OCI-LY3 (cell line): ENCODE results near the gene ZNF844.

Source experiments
- EZH2phosphoT487 ChIP-seq: fragments of 200-600 bp; shearing (Covaris generic); IDR thresholded peaks from 2 replicates; pipeline ENCODE4 v1.6.1; 2018; ENCODE audit warnings: antibody characterized with exemption, mixed run types, low read depth
- TF ChIP-seq, protein P1 (sequence below): fragments of 200-600, 300-600 bp; sonication (generic); IDR thresholded peaks from 2 replicates; pipeline ENCODE4 v1.5.1; 2014; ENCODE audit warnings: antibody characterized with exemption, low read length, low read depth

DNA sequence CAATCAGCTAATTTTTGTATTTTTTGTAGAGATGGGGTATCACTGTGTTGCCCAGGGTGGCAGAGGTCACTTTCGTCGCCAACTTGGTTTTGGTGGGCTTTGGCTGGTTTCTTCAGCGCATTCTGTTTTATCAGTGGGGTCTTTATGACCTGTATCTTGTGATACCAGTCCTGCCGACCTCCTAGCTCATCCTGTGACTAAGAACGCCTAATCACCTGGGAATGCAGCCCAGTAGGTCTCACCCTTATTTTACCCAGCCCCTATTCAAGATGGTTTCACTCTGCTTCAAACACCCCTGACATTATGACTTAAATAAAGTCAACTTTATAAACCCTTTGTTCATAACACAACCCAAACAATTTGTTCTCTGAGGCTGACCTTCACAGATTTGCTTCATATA is 8.7 kb upstream of the ZNF844 start:
- TF ChIP-seq, protein P1, sequence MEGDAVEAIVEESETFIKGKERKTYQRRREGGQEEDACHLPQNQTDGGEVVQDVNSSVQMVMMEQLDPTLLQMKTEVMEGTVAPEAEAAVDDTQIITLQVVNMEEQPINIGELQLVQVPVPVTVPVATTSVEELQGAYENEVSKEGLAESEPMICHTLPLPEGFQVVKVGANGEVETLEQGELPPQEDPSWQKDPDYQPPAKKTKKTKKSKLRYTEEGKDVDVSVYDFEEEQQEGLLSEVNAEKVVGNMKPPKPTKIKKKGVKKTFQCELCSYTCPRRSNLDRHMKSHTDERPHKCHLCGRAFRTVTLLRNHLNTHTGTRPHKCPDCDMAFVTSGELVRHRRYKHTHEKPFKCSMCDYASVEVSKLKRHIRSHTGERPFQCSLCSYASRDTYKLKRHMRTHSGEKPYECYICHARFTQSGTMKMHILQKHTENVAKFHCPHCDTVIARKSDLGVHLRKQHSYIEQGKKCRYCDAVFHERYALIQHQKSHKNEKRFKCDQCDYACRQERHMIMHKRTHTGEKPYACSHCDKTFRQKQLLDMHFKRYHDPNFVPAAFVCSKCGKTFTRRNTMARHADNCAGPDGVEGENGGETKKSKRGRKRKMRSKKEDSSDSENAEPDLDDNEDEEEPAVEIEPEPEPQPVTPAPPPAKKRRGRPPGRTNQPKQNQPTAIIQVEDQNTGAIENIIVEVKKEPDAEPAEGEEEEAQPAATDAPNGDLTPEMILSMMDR, result no peak
- TF ChIP-seq EZH2phosphoT487, result no peak
